Astrocyte of the spinal cord (primary cell): ENCODE data around the gene RANBP2.

ENCODE experiments used
- DNase-seq: peaks from one replicate; pipeline ENCODE4 v3.0.0; 2011; ENCODE audit warnings: low read depth, low spot score
- H3K4me3 ChIP-seq: 2 replicates; pipeline ENCODE4 v1.5.1; 2011; ENCODE audit warnings: low read depth, mild to moderate bottlenecking, low read length, moderate library complexity
- in situ Hi-C: cut with HindIII; loops from 2 replicates; pipeline ENCODE4 v1.10.0; 2017; ENCODE audit warnings: low sequenced_read_pairs
- TF ChIP-seq, protein P1 (sequence below): IDR thresholded peaks from 2 replicates; pipeline ENCODE4 v1.5.1; 2012; ENCODE audit warnings: low read depth, mild to moderate bottlenecking, low read length, inconsistent platforms

RANBP2 gene

DNA sequence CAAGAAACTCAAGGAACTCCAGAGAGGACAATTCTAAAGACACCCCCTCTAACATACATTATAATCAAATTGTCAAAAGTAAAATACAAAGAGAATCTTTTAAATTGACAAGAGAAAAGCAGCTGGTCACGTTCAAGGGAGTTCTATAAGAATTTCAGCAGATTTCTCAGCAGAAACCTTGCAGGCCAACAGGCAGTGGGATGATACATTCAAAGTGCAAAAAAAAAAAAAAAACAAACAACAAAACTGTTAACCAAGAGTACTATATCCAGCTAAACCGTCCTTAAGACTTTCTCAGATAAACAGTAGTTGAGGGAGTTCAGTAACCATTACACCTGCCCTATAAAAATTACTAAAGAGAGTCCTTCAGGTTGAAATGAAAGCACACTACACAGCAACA is 101.2 kb downstream of the RANBP2 start:
- H3K4me3 ChIP-seq = no peak overlapping the region
- no peak for DNase-seq
- in situ Hi-C loops = no loop called here
- TF ChIP-seq, protein P1, sequence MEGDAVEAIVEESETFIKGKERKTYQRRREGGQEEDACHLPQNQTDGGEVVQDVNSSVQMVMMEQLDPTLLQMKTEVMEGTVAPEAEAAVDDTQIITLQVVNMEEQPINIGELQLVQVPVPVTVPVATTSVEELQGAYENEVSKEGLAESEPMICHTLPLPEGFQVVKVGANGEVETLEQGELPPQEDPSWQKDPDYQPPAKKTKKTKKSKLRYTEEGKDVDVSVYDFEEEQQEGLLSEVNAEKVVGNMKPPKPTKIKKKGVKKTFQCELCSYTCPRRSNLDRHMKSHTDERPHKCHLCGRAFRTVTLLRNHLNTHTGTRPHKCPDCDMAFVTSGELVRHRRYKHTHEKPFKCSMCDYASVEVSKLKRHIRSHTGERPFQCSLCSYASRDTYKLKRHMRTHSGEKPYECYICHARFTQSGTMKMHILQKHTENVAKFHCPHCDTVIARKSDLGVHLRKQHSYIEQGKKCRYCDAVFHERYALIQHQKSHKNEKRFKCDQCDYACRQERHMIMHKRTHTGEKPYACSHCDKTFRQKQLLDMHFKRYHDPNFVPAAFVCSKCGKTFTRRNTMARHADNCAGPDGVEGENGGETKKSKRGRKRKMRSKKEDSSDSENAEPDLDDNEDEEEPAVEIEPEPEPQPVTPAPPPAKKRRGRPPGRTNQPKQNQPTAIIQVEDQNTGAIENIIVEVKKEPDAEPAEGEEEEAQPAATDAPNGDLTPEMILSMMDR = no peak

- TF ChIP-seq, protein P1 = no peak
- in situ Hi-C loops = no loop called here
- DNase-seq = no peak
- no peak overlapping the region for H3K4me3 ChIP-seq
These were observed 104.0 kb downstream of the RANBP2 start for GRCh38 chr2:108823286-108823685.

GRCh38 chr2:108824316-108825070 is 105.2 kb downstream of the RANBP2 start:
- H3K4me3 ChIP-seq = no peak overlapping the region
- TF ChIP-seq, protein P1 = no peak
- in situ Hi-C loops = no loop called here
- DNase-seq = no peak

GRCh38 chr2:108825254-108825653 is 106.0 kb downstream of the RANBP2 start:
- no peak overlapping the region for H3K4me3 ChIP-seq

GRCh38 chr2:108825736-108826135 is 106.5 kb downstream of the RANBP2 start:
- DNase-seq = no peak
- no peak overlapping the region for H3K4me3 ChIP-seq
- TF ChIP-seq, protein P1 = no peak
- in situ Hi-C loops = no loop called here

More at GRCh38 chr2:108825254-108825653, 106.0 kb downstream of the RANBP2 start:
- in situ Hi-C loops = no loop called here
- DNase-seq = no peak
- TF ChIP-seq, protein P1 = no peak

DNA sequence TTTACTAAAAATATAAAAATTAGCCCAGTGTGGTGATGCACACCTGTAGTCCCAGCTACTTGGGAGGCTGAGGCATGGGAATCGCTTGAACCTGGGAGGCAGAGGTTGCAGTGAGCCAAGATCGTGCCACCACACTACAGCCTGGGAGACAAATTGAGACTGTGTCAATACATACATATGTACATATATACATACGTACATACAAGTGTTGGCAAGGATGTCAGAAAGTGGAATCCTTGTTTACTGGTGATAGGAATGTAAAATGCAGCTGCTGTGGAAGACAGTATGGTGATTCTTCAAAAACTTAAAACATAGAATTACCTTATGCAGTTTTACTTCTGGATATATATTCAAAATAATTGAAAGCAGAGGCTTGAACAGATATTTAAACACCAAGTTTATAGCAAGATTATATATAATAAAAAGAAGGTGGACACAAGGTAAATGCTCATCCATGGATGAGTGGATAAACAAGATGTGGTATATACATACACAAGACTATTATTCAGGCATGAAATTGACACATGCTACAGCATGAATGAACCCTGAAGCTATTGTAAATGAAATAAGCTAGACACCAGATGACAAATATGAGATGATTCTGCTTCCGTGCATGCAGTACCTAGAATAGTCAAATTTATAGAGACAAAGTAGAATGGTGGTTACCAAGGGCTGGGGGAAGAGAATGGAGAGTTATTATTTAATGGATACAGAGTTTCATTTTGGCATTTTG is 110.5 kb downstream of the RANBP2 start:
- no peak for DNase-seq
- in situ Hi-C loops = no loop called here
- TF ChIP-seq, protein P1 = no peak
- H3K4me3 ChIP-seq = no peak overlapping the region
